GM18517 (cell line): ENCODE data around the gene NKX3-2.

ENCODE experiments used
- ATAC-seq: cut with Tn5 transposase; IDR thresholded peaks from one replicate; pipeline ENCODE4 v1.9.1; 2021; ENCODE audit warnings: mild to moderate bottlenecking, moderate library complexity; ENCODE audit not compliant: unreplicated experiment

The NKX3-2 gene

GRCh38 chr4:13515268-13515667 is 29.0 kb downstream of the NKX3-2 start:
- no peak for ATAC-seq

GRCh38 chr4:13514722-13515121 is 29.6 kb downstream of the NKX3-2 start:
- no peak for ATAC-seq

- no peak for ATAC-seq
These were observed 33.2 kb downstream of the NKX3-2 start for GRCh38 chr4:13511101-13511500.

GRCh38 chr4:13509442-13509841 is 34.9 kb downstream of the NKX3-2 start:
- ATAC-seq, result no peak

GRCh38 chr4:13504374-13504773 is 39.9 kb downstream of the NKX3-2 start:
- no peak for ATAC-seq

- ATAC-seq, result no peak
These were observed 45.8 kb downstream of the NKX3-2 start for GRCh38 chr4:13498469-13498868.

GRCh38 chr4:13496605-13497004 is 47.7 kb downstream of the NKX3-2 start:
- no peak for ATAC-seq

GRCh38 chr4:13495753-13496152 is 48.6 kb downstream of the NKX3-2 start:
- no peak for ATAC-seq

- no peak for ATAC-seq
These were observed 50.5 kb downstream of the NKX3-2 start for GRCh38 chr4:13493793-13494192.

- ATAC-seq, result no peak
These were observed 51.6 kb downstream of the NKX3-2 start for GRCh38 chr4:13492747-13493146.
